SH-SY5Y (cell line): ENCODE results near the gene DISP2.

ENCODE experiments used
- GATA2 ChIP-seq: IDR thresholded peaks from 2 replicates; pipeline ENCODE4 v1.6.1; 2011; ENCODE audit warnings: mild to moderate bottlenecking, low read depth, low read length
- GATA3 ChIP-seq: IDR thresholded peaks from 2 replicates; pipeline ENCODE4 v1.6.1; 2011; ENCODE audit warnings: low read depth, mild to moderate bottlenecking, low read length, moderate library complexity

DNA sequence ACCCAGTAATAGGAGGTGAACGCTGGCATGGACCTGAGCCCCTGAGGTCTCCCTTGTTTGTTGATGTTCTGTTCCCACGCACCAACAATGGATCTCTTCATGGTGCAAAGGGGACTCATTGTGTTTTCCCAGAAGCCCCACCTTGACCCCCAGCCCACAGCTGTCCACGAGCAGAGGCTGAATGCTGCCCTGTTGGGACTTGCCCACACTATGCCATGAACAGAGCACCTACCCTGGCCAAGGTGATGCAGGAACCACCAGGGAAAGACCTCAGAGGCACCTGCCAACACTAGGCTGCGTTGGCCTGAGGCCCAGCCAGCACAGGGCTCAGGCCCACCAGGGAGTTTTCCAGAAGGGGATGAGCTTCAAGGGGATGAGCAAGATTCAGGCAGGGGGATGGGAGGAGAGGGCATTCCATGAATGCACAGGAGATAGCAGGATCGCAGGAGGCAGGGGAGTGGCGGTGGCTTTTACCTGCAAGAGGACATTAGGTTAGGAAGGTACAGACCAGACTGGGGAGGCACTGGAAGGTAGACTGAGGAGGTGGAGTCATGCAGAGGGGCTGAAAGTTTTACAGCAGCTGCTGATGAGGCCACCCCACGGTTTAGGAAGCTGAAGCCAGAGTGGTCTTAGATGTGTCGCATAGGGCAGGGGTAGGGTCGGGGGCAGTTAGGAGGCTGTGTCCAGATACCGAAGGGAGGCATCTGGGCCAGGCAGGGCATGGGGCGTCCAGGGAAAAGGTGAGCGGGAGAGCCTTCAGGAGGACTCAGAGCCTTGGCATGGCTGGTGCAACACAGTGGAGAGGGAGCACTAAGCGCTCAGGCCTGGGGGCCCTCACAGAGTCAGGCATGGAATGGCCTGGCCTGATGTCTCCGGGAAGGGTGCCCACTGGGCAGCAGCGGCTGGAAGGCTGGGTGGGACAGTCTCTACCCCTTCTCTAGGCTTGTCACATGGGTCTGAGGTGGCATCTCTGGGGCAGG, 11.2 kb upstream of the DISP2 start:
- TF ChIP-seq GATA2 (no peak), GATA3 (no peak)
